Measurements from ENCODE around the gene NAV2.

Gene NAV2

DNA sequence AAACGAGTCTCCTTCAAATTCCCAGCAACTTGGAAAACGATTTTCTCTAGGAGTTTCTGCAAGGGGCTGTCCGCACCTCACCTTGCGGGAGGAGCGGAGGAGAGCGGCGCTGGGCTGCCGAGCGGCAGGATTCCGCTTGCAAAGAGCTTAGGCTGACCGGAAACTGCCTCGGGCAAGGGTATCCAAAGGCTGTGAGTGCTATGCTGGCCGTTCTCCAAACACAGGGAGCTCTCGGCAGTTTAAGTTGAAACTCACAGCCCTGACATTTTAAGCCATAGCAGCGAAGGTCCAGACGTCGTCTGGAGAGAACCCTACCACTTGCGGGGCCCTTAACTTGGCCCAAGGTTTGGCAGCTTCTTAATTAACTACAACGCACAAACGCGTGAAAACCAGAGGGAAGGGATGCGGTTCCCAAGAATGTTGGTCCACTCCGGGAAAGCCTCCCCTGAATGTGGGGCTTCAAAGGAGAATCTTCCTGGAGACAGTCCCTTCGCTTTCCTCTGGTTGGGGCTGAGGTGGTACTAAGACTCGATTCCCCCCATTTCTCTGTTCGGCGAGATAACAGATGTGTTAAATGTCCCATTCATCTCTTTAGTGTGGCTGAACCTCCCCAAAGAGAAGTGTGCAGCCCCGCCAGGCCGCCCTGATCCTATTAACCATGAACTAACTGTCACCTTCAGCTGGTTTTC lies 448.7 kb downstream of the NAV2 start:
- TF ChIP-seq, protein P1, sequence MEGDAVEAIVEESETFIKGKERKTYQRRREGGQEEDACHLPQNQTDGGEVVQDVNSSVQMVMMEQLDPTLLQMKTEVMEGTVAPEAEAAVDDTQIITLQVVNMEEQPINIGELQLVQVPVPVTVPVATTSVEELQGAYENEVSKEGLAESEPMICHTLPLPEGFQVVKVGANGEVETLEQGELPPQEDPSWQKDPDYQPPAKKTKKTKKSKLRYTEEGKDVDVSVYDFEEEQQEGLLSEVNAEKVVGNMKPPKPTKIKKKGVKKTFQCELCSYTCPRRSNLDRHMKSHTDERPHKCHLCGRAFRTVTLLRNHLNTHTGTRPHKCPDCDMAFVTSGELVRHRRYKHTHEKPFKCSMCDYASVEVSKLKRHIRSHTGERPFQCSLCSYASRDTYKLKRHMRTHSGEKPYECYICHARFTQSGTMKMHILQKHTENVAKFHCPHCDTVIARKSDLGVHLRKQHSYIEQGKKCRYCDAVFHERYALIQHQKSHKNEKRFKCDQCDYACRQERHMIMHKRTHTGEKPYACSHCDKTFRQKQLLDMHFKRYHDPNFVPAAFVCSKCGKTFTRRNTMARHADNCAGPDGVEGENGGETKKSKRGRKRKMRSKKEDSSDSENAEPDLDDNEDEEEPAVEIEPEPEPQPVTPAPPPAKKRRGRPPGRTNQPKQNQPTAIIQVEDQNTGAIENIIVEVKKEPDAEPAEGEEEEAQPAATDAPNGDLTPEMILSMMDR (IDR thresholded peaks at IDR 0.05; ENCODE audit: low read length, missing control alignments) = no peak
- DNase-seq (ENCODE audit: low read depth) = no peak
- no peak overlapping the region for H3K4me3 ChIP-seq (replicated peaks; ENCODE audit: low read depth, low read length)

DNA sequence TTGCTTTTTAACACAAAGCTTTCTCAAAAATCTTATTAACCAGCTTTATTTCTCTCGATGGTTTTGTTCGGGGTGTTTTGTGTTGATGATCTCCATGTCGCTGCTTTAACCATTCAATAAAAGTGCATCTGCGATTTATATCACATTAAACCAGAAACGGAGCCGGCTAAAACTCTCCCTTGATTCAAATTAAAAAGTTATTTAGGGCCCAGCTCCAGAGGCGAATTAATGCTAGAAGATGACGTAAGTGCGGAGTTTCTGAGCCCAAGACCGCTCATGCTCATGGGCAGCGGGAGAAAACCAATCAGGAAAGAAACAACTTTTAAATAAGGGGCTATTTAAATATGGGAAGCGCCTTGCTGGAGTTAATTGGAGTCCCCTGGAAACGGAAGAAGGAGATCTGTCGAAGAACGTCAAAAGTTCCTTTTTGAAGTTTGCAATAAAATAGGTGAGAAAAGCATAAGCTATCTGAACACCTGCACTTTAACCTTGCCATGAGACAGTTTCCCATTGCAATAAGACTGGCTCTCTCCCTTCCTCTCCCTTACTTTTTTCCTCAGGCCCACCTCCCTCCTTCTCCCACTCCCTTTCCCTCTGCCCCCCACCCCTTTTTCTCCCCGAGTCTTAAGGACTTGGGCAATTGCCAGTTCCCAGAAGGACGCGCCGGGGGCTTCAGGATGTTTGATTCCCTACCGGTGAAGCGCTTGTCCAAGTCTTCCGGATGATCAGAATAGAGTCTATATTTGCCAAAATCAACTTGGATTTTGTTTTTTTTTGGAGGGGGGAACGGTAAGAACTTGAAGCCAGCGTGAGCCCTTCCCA lies 449.5 kb downstream of the NAV2 start:
- no peak for DNase-seq (ENCODE audit: low read depth)
- TF ChIP-seq, protein P1 (IDR thresholded peaks at IDR 0.05; ENCODE audit: low read length, missing control alignments) = no peak
- H3K4me3 ChIP-seq (replicated peaks; ENCODE audit: low read depth, low read length) = no peak overlapping the region

DNA sequence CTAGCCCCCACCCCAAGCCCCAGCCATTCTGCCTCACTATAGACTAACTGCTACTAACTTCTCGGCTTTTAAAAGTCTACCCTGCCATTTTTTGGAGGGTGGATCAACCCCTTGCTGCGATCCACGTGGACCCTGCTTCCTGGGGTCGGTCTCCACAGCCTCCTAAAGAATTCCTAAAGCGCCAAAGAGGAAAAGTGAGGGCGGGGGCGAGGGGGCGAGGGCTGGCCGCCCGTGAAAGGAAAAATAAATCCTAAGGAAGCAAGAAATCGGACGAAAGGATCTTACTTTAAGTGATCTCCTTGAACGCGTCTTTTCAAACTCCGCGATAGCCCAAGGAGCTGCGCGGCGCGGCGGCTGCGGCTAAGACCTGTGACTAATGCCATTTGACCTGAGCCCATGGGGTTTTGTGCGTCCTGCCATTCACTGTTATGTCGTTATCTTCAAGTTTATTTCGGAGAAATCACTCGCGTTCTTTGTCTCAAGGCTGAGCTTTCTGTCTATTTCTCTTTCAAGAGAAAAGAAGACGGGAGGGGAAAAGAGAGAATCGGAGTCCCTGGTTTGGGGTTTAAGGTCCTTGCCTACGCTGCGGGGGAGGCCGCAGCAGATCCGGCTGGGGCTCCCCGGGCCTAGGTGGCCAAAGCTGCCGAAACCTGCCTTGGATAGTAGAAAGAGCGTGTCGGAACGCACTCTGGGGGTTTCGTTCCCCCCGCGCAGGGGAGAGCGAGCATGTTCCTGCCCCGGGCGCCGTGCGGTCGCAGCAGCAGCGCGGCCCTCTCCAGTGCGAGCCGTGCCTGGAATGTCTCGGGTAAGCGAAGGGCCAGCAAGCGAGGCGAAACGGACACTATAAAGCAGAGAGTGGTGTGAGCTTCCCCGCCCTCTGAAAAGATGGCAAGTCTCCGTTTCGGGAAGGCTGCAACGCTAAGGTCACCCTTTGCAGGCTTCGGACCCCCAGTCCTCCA lies 450.5 kb downstream of the NAV2 start:
- TF ChIP-seq, protein P1 (IDR thresholded peaks at IDR 0.05; ENCODE audit: low read length, missing control alignments) = no peak
- H3K4me3 ChIP-seq (replicated peaks; ENCODE audit: low read depth, low read length) = peak overlapping the region; percentile 12
- peak; percentile 24 for DNase-seq (ENCODE audit: low read depth)

DNA sequence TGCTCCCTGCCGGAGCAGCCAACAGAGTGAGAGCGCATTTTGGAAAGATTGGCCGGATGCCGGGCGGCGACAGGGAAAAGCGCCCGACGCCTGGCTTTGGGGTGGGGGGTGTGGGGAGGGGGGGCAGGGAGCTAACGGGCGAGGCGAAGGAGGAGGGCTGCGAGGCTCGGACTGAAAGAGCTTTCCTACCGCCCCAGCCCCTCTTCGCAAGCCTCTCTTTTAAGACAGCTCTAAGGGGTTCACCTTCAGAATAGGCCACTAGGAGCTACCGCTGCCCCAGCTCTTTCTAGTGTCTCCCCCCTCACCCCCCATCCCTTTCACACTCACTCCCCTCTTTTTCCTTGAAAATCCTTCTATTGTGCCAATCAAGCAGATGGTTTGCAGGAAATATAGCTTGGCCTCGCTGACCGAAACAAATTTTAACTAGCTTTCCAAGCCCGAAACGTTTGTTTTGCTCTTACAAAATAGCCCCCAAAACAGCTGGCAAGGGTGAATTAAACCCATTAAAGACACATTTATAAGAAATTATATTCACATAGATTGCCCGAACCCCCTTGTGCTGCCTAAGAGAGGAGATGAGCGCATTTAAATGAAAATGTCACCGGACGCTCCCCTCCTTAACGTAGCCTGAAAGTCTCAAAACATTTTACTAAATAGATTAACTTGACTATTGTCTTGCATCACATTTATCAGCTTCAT lies 451.3 kb downstream of the NAV2 start:
- DNase-seq (ENCODE audit: low read depth) = no peak
- TF ChIP-seq, protein P1 (IDR thresholded peaks at IDR 0.05; ENCODE audit: low read length, missing control alignments) = no peak
- peak overlapping the region; percentile 12 for H3K4me3 ChIP-seq (replicated peaks; ENCODE audit: low read depth, low read length)

Data from fibroblast of pulmonary artery (primary cell).